Naive thymus-derived CD4-positive, alpha-beta T cell (primary cell): ENCODE measurements around the gene KRTAP4-1. TPM values are rescaled to one million over a fixed set of nuclear protein-coding genes. Genes with fewer than 3 reads are reported as not detected.
A peak's percentile ranks its signal among the peaks of the same experiment; 100 is the strongest.
"Not testable (repeated sequence)": the region's sequence is repeated elsewhere in the genome, so short reads cannot be mapped to it uniquely, and the experiment has no call there.

ENCODE experiments used
- ATAC-seq: fragments of 150-1000 bp; cut with Tn5 transposase; 2 replicates; pipeline ENCODE4 v1.10.0; 2021; ENCODE audit warnings: mild to moderate bottlenecking, moderate library complexity
- CTCF ChIA-PET: fragments of 350-600 bp; sonication (Branson Sonifier 250); formaldehyde crosslinking; loops from one replicate; lab custom pipeline; 2021; ENCODE audit warnings: antibody characterized with exemption; lab: Charles Lee
- POLR2A ChIA-PET: fragments of 350-600 bp; sonication (Branson Sonifier 250); formaldehyde crosslinking; loops from one replicate; lab custom pipeline; 2021; ENCODE audit warnings: antibody characterized with exemption, inconsistent platforms; lab: Charles Lee
- DNase-seq, 9 donors: peaks; one replicate each; pipeline versions ENCODE4 v3.0.0 to v3.0.0-alpha.2; 2020 to 2022; ENCODE audit warnings: mixed read lengths in 1 of 9
- H3K27ac ChIP-seq: one replicate; pipeline ENCODE4 v1.7.0; 2013; ENCODE audit warnings: mild to moderate bottlenecking, low read depth, low read length, moderate library complexity
- H3K27me3 ChIP-seq, 2 donors: one replicate each; pipeline ENCODE4 v1.7.0; 2013; ENCODE audit warnings: low read length in 2 of 2, mild to moderate bottlenecking in 2 of 2, moderate library complexity in 2 of 2; ENCODE audit not compliant: control insufficient read depth in 2 of 2, insufficient read depth in 2 of 2
- H3K36me3 ChIP-seq, 3 experiments: 1 replicate in 2 of 3; 2 replicates in 1 of 3; pipeline ENCODE4 v1.7.0; 2013; ENCODE audit warnings: low read length in 3 of 3, mild to moderate bottlenecking in 3 of 3, moderate library complexity in 1 of 3; ENCODE audit not compliant: insufficient read depth in 3 of 3, control insufficient read depth in 2 of 3
- H3K4me1 ChIP-seq, 2 donors: one replicate each; pipeline ENCODE4 v1.7.0; 2013; ENCODE audit warnings: low read length in 2 of 2, mild to moderate bottlenecking in 2 of 2, moderate library complexity in 1 of 2; ENCODE audit not compliant: control insufficient read depth in 2 of 2, insufficient read depth in 2 of 2
- H3K4me3 ChIP-seq: 2 replicates; pipeline ENCODE4 v1.7.0; 2013; ENCODE audit warnings: mild to moderate bottlenecking, low read length
- H3K9me3 ChIP-seq, 3 experiments: 1 replicate in 2 of 3; 2 replicates in 1 of 3; pipeline ENCODE4 v1.7.0; 2013; ENCODE audit warnings: low read length in 3 of 3; ENCODE audit not compliant: control insufficient read depth in 2 of 3
- H3K27ac Mint-ChIP-seq, 9 donors: one replicate each; pipeline ENCODE4 v1.8.0; 2020 to 2022; ENCODE audit warnings: mixed read lengths in 9 of 9, mild to moderate bottlenecking in 8 of 9, moderate library complexity in 5 of 9, inconsistent platforms in 2 of 9
- H3K27me3 Mint-ChIP-seq, 5 donors: one replicate each; pipeline ENCODE4 v1.8.0; 2021 to 2022; ENCODE audit warnings: mixed read lengths in 5 of 5, mild to moderate bottlenecking in 1 of 5
- H3K36me3 Mint-ChIP-seq, 5 donors: one replicate each; pipeline ENCODE4 v1.8.0; 2020 to 2022; ENCODE audit warnings: mixed read lengths in 5 of 5, mild to moderate bottlenecking in 3 of 5, inconsistent platforms in 1 of 5
- H3K4me1 Mint-ChIP-seq, 7 donors: one replicate each; pipeline ENCODE4 v1.8.0; 2020 to 2022; ENCODE audit warnings: mixed read lengths in 7 of 7, mild to moderate bottlenecking in 3 of 7, inconsistent platforms in 1 of 7
- H3K4me3 Mint-ChIP-seq, 10 donors: one replicate each; pipeline ENCODE4 v1.8.0; 2020 to 2022; ENCODE audit warnings: mild to moderate bottlenecking in 10 of 10, mixed read lengths in 10 of 10, moderate library complexity in 6 of 10, inconsistent platforms in 2 of 10
- H3K9me3 Mint-ChIP-seq, 11 donors: one replicate each; pipeline ENCODE4 v1.8.0; 2020 to 2022; ENCODE audit warnings: mixed read lengths in 11 of 11, mild to moderate bottlenecking in 4 of 11, inconsistent platforms in 1 of 11, moderate library complexity in 1 of 11
- intact Hi-C, 2 donors: fragments of 100-400 bp; cut with micrococcal nuclease; formaldehyde crosslinking; loops; one replicate each; pipeline ENCODE4 v1.15.1; 2023
- polyA plus RNA-seq, 2 donors: library from polyadenylated mRNA; unstranded; fragments of 300-500 nt; fragmentation: Illumina TruSeq; gene quantifications; one replicate each; pipeline ENCODE4 v1.2.3, GENCODE V29; 2021
- total RNA-seq, 6 experiments: library from RNA in 5 of 6; stranded (reverse) in 5 of 6; gene quantifications; 1 replicate in 5 of 6; 2 replicates in 1 of 6; pipeline ENCODE4 v1.2.3 and lab custom pipeline; 2021 to 2026

KRTAP4-1 gene
- total RNA-seq (not detected), polyA plus RNA-seq (not detected), total RNA-seq (lab: John Stamatoyannopoulos, UW) (not detected)

- CTCF ChIA-PET = no interaction called here
Measured at GRCh38 chr17:41184480-41184961, at the start of gene KRTAP4-1. KRTAP4-1 (minus strand) TSS chr17:41184911; CDS start chr17:41184854, 57 bp downstream.

DNA sequence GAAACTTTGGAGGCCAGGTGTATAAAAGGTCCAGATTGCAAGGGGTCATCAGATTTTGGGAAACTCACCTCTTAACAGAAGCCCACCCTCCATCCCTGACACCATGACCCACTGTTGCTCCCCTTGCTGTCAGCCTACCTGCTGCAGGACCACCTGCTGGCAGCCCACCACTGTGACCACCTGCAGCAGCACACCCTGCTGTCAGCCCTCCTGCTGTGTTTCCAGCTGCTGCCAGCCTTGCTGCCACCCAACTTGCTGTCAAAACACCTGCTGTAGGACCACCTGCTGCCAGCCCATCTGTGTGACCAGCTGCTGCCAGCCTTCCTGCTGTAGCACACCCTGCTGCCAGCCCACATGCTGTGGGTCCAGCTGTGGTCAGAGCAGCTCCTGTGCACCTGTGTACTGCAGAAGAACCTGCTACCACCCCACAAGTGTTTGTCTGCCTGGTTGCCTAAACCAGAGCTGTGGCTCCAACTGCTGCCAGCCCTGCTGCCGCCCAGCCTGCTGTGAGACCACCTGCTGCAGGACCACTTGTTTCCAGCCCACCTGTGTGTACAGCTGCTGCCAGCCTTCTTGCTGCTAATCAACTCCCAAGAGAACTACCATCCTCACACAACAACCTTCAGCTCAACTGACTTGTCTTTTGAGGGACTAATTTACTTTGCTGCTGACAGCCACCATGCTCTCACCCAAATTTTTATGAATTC lies 47.8 kb upstream of the KRTAP4-1 start, which contains the start of gene KRTAP9-3:
KRTAP9-3 (plus strand) TSS at position 51 of the 707 bp plus-strand sequence; CDS start at position 104, 53 bp downstream.
- intact Hi-C loops, H3K9me3 Mint-ChIP-seq, H3K27ac Mint-ChIP-seq, H3K27me3 ChIP-seq, ATAC-seq, H3K36me3 Mint-ChIP-seq, CTCF ChIA-PET, DNase-seq, H3K4me3 ChIP-seq, POLR2A ChIA-PET, H3K4me3 Mint-ChIP-seq, H3K27ac ChIP-seq, H3K9me3 ChIP-seq, H3K4me1 ChIP-seq, H3K36me3 ChIP-seq: not testable (repeated sequence)
- Mint-ChIP-seq H3K27me3 (peaks cover 0 to 27% (median 11%) of the 10 kb centered on the region in 5 donors), H3K4me1 (peaks cover 0 to 15% (median 9%) of the 10 kb centered on the region in 7 donors)

More at GRCh38 chr17:41184480-41184961, at the start of gene KRTAP4-1:
- no peak within 1 kb of the TSS for H3K27ac Mint-ChIP-seq
- H3K27me3 Mint-ChIP-seq = peaks cover 0 to 8% (median 4%) of the 10 kb centered on the region in 5 donors
- POLR2A ChIA-PET = interaction anchor here (0.6 to 0.7 kb wide), 2 partner anchors 13 to 19 kb away, joined by 3 to 5 read pairs; no protein-coding TSS in a partner anchor
- H3K27me3 ChIP-seq = no peaks in the 10 kb centered on the region
- no peak within 1 kb of the TSS for H3K27ac ChIP-seq
- H3K36me3 ChIP-seq = no peaks in the 10 kb centered on the region
- DNase-seq (no peak), ATAC-seq (no peak)
- H3K4me1 Mint-ChIP-seq = no peaks in the 10 kb centered on the region
- intact Hi-C loops = no loop called here
- H3K36me3 Mint-ChIP-seq = peaks cover 0 to 5% (median 0%) of the 10 kb centered on the region in 5 donors
- no peaks in the 10 kb centered on the region for H3K4me1 ChIP-seq
- H3K4me3 Mint-ChIP-seq = no peak within 1 kb of the TSS
- H3K9me3 ChIP-seq = no peaks in the 10 kb centered on the region
- H3K9me3 Mint-ChIP-seq = peaks cover 0 to 3% (median 0%) of the 10 kb centered on the region in 11 donors
- no peak within 1 kb of the TSS for H3K4me3 ChIP-seq

- Histone ChIP-seq H3K4me1 (no peaks in the 10 kb centered on the region), H3K27me3 (no peaks in the 10 kb centered on the region), H3K4me3 (no peak overlapping the region), H3K9me3 (no peaks in the 10 kb centered on the region), H3K36me3 (no peaks in the 10 kb centered on the region), H3K27ac (no peak overlapping the region)
- no peak for ATAC-seq
- peaks cover 0 to 2% (median 0%) of the 10 kb centered on the region in 11 donors for H3K9me3 Mint-ChIP-seq
- peaks cover 0 to 27% (median 10%) of the 10 kb centered on the region in 5 donors for H3K27me3 Mint-ChIP-seq
- peaks cover 0 to 15% (median 9%) of the 10 kb centered on the region in 7 donors for H3K4me1 Mint-ChIP-seq
- no peak overlapping the region for H3K27ac Mint-ChIP-seq
- intact Hi-C loops = no loop called here
- no peak overlapping the region for H3K4me3 Mint-ChIP-seq
- CTCF ChIA-PET = no interaction called here
- DNase-seq = no peak
- H3K36me3 Mint-ChIP-seq = no peaks in the 10 kb centered on the region
- POLR2A ChIA-PET = no interaction called here
Measured at GRCh38 chr17:41231731-41232130, 47.0 kb upstream of the KRTAP4-1 start.

GRCh38 chr17:41230094-41230493 lies 45.4 kb upstream of the KRTAP4-1 start:
- Mint-ChIP-seq H3K27ac (peak overlapping the region in 1 of 9 donors; percentile 23), H3K36me3 (no peaks in the 10 kb centered on the region), H3K9me3 (peaks cover 0 to 2% (median 0%) of the 10 kb centered on the region in 11 donors), H3K27me3 (peaks cover 0 to 25% (median 4%) of the 10 kb centered on the region in 5 donors), H3K4me3 (no peak overlapping the region), H3K4me1 (peaks cover 0 to 15% (median 7%) of the 10 kb centered on the region in 7 donors)
- ATAC-seq = no peak
- H3K9me3 ChIP-seq = no peaks in the 10 kb centered on the region
- no peaks in the 10 kb centered on the region for H3K4me1 ChIP-seq
- intact Hi-C loops = no loop called here
- ChIA-PET POLR2A (no interaction called here), CTCF (interaction anchor here (1.6 kb wide), 1 partner anchor 14 kb away, joined by 3 read pairs; no protein-coding TSS in a partner anchor)
- peaks cover 0 to 6% of the 10 kb centered on the region in 2 donors for H3K27me3 ChIP-seq
- H3K27ac ChIP-seq = no peak overlapping the region
- DNase-seq = no peak
- H3K36me3 ChIP-seq = no peaks in the 10 kb centered on the region
- no peak overlapping the region for H3K4me3 ChIP-seq

DNA sequence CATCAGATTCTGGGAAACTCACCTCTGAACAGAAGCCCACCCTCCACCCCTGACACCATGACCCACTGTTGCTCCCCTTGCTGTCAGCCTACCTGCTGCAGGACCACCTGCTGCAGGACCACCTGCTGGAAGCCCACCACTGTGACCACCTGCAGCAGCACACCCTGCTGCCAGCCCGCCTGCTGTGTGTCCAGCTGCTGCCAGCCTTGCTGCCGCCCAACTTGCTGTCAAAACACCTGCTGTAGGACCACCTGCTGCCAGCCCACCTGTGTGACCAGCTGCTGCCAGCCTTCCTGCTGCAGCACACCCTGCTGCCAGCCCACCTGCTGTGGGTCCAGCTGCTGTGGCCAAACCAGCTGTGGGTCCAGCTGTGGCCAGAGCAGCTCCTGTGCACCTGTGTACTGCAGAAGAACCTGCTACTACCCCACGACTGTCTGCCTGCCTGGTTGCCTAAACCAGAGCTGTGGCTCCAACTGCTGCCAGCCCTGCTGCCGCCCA lies 41.9 kb upstream of the KRTAP4-1 start, which contains the start of gene KRTAP9-2:
KRTAP9-2 (plus strand) TSS at position 51 of the 498 bp plus-strand sequence; CDS start at position 58, 7 bp downstream.
- Mint-ChIP-seq H3K4me1 (peaks cover 0 to 15% (median 7%) of the 10 kb centered on the region in 7 donors), H3K27me3 (peaks cover 0 to 16% (median 0%) of the 10 kb centered on the region in 5 donors)
- H3K27me3 ChIP-seq, DNase-seq, H3K36me3 ChIP-seq, H3K4me3 ChIP-seq, H3K4me1 ChIP-seq, H3K9me3 Mint-ChIP-seq, H3K36me3 Mint-ChIP-seq, H3K27ac Mint-ChIP-seq, H3K4me3 Mint-ChIP-seq, CTCF ChIA-PET, ATAC-seq, POLR2A ChIA-PET, H3K9me3 ChIP-seq, intact Hi-C loops, H3K27ac ChIP-seq: not testable (repeated sequence)

DNA sequence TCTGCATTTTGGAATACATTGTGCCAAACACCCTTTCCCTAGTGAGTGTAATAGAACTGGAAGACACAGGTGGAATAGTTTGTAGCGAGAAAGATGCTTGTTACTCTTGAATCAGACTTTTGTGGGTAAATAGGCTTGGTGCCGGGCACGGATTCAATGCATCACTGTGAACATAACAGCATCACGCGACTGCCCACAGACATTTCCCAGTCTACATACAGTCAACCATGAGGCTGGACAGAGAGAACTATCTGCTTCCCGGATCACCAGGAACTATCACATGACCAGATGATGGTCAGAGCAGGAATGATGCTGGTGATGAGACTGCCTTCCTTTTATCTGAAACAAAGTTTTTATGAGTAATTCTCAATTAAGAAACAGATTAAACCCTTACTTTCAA lies 41.3 kb upstream of the KRTAP4-1 start:
- Histone ChIP-seq H3K27ac (no peak overlapping the region), H3K4me1 (no peaks in the 10 kb centered on the region), H3K27me3 (peaks cover 0 to 6% of the 10 kb centered on the region in 2 donors), H3K4me3 (no peak overlapping the region), H3K36me3 (no peaks in the 10 kb centered on the region), H3K9me3 (no peaks in the 10 kb centered on the region)
- Mint-ChIP-seq H3K36me3 (no peaks in the 10 kb centered on the region), H3K9me3 (peaks cover 0 to 4% (median 0%) of the 10 kb centered on the region in 11 donors), H3K27me3 (peaks cover 0 to 17% (median 0%) of the 10 kb centered on the region in 5 donors), H3K27ac (no peak overlapping the region), H3K4me3 (no peak overlapping the region), H3K4me1 (peaks cover 0 to 15% (median 11%) of the 10 kb centered on the region in 7 donors)
- POLR2A ChIA-PET = no interaction called here
- CTCF ChIA-PET = no interaction called here
- DNase-seq (no peak), ATAC-seq (no peak)
- intact Hi-C loops = no loop called here
